B cell (primary cell): ENCODE data around the gene ARMC9.

Experiments
- EZH2 ChIP-seq: IDR thresholded peaks from 2 replicates; pipeline ENCODE4 v1.6.1; 2012; ENCODE audit warnings: borderline replicate concordance, low read depth, mild to moderate bottlenecking, moderate library complexity, low read length; ENCODE audit not compliant: insufficient read depth, poor library complexity, severe bottlenecking
- TF ChIP-seq, protein P1 (sequence below): fragments of 200-600 bp; IDR thresholded peaks from one replicate; pipeline ENCODE4 v1.8.0; 2022; ENCODE audit warnings: antibody characterized with exemption, mild to moderate bottlenecking

DNA sequence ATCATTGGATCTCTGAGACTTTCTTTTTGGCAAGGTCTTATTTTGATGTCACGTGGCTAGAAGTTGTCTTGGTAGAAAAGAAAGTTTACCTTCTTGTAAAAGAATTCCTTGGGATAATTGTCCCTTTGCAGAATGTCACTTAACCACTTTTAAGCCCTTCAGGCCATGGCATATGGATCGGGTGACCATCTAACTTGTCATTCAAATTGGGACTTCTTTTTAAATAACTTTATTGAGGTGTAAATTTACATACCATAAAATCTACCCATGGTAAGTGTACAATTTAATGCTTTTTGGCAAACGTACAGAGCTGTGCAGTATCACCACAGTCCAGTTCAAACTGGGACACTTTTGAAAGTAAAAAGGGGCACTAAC, 24.6 kb downstream of the ARMC9 start:
- TF ChIP-seq, protein P1, sequence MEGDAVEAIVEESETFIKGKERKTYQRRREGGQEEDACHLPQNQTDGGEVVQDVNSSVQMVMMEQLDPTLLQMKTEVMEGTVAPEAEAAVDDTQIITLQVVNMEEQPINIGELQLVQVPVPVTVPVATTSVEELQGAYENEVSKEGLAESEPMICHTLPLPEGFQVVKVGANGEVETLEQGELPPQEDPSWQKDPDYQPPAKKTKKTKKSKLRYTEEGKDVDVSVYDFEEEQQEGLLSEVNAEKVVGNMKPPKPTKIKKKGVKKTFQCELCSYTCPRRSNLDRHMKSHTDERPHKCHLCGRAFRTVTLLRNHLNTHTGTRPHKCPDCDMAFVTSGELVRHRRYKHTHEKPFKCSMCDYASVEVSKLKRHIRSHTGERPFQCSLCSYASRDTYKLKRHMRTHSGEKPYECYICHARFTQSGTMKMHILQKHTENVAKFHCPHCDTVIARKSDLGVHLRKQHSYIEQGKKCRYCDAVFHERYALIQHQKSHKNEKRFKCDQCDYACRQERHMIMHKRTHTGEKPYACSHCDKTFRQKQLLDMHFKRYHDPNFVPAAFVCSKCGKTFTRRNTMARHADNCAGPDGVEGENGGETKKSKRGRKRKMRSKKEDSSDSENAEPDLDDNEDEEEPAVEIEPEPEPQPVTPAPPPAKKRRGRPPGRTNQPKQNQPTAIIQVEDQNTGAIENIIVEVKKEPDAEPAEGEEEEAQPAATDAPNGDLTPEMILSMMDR: no peak
- TF ChIP-seq EZH2: no peak
